GM21390 (cell line): ENCODE measurements around the gene PKP1.

Experiments
- ATAC-seq: cut with Tn5 transposase; IDR thresholded peaks from one replicate; pipeline ENCODE4 v1.9.1; 2021; ENCODE audit not compliant: unreplicated experiment

The PKP1 gene

DNA sequence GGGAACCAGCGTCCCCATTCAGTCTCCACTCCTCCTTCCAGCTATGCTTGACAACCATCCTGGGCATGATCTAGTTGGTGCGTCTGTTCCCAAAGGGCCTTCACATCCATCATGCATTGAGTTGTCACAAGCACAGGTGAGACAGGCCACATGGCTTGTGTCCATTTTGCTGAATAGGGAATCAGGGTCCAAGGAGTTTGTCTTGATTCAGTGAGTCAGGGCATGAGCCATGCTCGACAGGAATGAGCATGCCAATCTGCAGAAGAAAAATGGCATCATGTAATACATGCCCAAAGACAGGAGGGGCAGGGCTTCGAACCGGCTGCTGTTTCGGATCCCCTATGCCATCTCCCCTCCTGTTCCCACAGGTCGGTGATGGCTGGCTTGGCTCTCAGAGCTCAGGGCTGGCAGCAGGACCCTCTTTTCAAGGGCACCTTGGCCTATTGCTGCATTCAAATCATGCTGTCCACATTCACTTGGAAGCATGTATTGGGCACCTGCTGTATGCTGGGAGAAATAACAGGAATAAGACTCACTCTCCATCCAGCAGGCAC, 44.5 kb downstream of the PKP1 start:
- ATAC-seq, result no peak

DNA sequence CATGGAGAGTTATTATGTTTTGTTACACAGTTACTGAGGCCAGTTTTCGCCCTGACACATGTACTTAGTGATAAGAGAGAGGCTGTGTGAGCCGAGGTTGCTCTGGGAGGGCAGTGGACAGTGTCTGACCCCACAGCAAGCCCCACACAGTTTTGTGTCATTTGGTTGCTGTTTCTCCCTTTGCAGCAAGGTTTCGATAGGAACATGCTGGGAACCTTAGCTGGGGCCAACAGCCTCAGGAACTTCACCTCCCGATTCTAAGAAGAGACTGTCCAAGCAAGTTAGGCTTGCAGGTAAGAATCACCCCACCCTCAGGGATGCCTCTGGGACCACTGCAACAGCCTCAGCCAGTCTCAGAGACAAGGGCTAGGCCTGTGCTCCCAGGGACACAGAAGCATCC, 45.3 kb downstream of the PKP1 start:
- no peak for ATAC-seq

DNA sequence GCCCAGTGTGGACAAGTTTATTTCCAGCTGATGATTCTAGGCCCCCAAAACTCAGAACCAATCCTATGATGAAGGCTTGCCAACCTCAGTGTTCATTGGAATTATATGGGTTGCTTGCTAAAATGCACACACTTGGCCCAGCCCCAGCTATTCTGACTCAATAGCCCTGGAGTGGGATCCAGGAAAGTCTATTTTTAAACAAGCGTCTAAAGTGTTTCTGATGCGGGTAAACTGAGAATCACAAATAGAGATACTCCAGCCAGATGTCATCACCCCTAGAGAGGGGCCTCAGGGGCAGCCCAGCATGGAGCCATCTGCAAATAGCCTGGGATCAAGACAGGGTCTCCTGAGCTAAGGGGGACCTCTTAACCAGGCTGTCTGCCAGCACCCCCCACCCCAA, 46.0 kb downstream of the PKP1 start:
- ATAC-seq, result no peak

DNA sequence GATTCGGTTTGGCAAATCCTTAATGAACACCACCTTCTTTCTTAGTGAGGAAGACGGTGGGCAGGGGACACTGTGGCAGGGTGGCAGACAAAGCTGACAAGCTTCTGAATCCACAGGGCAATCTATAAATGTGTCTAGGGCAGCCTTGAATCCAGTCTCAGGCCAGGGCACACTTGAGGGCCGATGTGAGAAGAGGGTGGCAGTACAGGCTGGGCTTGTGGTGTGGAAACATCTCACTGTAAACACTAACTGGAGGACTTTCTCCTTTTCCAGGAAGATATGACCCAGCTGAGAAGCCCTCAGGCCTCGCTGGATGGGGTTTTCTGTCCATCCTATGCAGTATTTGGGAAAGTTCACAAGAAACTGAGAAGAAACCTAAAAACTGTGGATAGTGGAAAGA, 46.5 kb downstream of the PKP1 start:
- no peak for ATAC-seq

DNA sequence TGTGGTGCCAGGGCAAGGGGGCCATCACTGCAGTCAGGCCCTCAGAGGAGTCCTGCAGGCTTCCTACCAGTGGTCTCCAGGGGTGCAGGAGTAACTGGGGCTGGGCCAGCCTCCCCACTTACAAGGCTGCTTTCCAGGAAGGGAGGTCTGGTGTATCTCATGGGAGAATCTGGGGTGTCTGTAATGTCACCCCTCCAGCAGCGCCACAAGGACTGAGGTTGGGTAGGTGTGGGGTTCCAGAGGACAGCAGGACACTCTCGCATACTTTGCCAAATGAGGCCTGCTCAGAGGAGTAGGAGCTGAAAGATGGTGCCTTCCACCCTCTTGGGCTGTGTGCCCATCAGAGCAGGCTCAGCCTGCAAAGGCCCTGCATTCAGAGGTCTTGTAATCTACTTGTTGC, 47.2 kb downstream of the PKP1 start:
- no peak for ATAC-seq

DNA sequence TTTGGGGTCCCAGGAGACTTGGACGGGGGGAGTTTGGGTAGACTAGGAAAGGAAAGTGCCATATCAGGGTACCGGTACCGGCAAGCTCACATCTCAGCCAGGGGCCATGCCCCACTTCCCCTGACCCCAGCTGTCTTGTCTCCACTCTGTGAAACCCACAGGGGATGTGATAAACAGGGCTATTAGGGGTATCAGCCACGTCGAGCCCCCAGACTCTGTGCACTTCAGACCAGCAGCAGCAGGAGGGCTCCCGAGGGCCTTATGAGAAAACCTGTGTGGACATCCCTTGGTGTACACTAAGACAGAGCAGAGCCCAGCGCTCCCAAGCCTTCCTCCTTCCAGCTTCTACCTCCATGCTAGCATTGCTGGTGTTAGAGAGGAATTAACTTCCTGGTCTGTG, 47.9 kb downstream of the PKP1 start:
- ATAC-seq, result no peak

DNA sequence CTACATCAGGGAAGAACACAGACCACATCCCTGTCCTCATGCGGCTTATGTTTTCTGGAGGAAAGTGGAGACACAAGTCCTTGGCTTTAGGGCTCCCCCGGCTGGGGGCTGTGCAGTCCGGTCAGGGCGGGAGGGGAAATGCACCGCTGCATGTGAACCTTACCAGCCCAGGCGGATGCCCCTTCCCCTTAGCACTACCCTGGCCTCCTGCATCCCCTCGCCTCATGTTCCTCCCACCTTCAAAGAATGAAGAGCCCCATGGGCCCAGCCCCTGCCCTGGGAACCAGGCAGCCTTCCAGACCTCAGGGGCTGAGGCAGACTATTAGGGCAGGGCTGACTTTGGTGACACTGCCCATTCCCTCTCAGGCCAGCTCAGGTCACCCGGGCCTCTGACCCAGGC, 48.7 kb downstream of the PKP1 start:
- no peak for ATAC-seq

DNA sequence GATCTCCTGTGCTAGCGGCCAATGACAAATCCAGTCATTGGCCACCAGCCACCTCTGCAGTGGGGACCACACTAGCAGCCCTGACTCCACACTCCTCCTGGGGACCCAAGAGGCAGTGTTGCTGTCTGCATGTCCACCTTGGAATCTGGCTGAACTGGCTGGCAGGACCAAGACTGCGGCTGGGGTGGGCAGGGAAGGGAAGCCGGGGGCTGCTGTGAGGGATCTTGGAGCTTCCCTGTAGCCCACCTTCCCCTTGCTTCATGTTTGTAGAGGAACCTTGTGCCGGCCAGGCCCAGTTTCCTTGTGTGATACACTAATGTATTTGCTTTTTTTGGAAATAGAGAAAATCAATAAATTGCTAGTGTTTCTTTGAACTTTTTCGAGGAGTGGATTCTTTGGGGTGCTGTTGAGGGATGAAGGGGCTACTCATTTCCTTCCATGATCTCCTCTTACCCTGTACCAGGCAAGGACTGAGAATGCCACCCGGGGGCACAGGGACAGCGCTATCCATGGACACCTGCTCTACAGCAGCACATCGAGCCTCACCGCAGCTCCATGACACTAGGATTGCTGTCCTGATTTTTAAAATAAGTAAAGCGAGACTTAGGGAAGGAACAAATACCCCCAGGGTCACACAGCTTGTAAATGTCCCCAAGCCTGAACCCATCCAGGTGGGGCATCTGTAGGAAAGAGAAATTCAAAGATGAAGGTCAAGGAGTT, 49.5 kb downstream of the PKP1 start:
- ATAC-seq, result no peak

DNA sequence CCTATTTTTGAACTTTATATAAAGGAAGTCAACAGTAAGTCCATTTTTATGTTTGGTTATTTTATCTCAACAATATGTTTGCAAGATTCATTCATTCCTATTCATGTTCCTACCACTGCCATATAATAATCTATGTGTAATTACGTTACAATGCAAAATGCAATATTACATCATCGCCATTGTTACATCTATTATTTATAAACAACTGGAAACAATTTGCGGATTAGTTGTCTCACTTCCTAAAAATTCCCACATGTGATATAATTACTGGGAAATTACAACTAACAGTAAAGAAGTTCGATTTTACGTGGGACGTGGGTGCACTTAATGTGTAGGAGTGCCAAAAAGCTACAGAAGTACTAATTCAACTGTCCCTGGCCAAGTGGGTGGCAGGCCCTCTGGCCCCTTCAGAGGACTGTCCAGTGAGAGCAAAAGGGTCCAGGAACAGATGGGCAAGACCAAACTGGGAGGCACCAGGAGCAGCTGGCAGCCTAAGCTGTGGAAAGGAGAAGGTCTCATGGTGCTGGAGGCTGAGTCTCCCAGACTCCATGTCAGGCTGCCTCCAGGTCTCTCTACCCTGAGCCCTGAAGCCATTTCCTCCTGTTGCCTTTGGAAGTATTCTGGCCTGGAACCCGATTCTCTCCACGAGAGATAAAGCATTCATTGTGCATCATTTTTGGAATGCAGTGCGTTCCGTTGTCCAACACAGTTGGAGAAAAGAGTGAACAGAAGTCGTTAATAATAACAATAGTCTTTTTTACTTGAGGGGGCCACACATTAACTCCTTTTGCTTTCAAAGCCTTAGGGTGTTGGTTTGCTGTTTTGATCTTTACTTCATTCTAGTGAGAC, 51.2 kb downstream of the PKP1 start:
- ATAC-seq, result no peak

DNA sequence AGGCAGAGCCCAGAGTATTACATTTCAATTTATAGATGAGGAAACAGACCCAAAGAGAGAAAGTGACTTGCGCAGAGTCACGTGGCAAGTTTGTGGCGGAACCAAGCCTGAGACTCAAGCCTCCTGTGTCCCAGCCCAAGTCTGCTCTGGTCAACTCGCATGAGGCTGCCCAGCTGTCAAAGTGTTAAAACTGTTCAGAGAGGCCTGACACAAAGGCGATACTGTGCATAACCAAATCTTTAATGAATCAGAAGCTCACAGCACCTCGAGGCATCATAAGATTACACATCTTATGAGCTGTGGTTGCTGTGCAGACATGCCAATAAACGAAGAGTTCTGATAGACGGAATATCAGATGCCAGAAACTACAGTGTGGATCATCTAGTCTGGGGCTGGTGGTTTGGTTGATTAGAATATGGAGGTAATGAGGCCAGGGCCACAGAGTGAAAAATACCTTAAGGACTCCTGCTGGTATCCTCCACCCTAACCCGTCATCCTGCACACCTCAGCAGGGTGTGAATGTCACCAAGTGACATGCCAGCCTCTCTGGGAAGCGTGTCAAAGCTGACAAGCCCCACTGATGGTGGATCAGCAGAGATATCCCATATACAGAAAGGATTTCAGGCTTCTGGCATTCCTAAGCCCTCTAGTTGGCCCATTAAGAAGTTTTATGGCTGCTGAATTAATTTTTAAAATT, 52.0 kb downstream of the PKP1 start:
- ATAC-seq, result no peak

DNA sequence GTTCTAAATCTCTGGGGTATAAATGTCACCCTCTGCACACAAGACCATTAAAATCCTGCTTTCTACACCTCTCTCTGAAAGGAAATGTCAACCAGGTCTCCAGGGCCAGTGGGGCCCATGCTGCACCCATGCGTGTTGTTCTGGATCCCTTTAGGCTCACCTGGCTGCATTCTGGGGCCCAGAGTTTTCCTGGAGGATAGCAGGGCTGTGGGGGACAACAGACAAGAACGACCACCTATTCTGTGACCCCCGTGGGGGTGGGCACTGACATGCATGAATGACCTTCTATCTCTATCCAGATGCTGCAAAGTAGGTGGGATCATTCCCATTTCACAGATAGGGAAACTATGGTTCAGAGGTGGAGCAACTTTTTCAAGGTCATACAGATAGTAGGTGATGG, 52.6 kb downstream of the PKP1 start:
- no peak for ATAC-seq

DNA sequence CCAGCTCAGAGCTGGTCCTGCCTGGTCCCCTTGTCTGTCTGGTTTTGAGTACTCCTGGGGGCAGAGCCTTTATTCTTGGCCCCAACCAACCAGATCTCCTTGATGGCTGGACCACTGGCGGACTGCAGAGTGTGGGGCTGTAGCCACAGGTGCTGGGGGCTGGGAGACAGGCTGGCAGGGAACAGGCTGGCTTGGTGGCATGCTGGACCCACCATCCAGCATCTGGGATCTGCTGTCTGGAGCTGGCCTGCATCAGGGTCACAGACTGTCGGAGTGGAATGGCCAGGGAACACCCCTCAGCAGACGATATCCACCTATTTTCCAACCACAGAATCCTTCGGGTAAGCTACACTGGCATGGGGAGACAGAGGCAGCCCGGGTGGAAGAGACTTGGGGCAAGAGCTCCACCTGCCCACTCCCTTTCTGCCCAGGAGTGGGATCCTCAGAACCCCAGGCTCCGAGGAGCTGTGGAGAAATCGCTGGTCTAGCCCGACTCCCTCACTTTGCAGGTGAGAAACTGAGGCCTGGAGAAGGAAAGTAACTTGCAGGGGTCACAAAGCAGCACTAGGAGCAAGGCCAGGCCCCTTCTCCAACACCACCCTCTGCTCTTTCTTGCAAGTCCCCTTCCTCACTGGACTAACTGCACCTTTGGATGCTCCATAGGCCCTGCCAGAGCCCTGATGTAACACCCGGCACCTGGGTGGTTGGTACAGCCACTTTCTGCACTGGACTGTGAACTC, 53.6 kb downstream of the PKP1 start:
- ATAC-seq, result no peak

DNA sequence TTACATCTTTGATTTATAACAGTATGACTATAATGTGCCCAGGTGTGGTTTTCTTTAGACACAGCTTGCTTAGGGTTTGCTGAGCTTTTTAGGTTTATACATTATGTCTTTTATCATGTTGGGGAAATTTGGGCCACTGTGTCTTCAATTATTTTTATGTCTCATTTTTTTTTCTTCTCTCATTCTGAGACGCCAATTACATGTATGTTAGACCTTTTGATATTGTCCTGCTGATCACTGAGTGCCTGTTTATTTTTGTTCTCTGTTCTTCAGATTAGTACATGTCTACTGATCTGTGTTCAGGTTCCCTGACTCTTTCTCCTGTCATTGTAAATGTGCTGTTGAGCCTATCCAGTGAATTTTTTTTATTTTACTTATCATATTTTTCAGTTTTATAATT, 58.1 kb downstream of the PKP1 start:
- ATAC-seq, result no peak

DNA sequence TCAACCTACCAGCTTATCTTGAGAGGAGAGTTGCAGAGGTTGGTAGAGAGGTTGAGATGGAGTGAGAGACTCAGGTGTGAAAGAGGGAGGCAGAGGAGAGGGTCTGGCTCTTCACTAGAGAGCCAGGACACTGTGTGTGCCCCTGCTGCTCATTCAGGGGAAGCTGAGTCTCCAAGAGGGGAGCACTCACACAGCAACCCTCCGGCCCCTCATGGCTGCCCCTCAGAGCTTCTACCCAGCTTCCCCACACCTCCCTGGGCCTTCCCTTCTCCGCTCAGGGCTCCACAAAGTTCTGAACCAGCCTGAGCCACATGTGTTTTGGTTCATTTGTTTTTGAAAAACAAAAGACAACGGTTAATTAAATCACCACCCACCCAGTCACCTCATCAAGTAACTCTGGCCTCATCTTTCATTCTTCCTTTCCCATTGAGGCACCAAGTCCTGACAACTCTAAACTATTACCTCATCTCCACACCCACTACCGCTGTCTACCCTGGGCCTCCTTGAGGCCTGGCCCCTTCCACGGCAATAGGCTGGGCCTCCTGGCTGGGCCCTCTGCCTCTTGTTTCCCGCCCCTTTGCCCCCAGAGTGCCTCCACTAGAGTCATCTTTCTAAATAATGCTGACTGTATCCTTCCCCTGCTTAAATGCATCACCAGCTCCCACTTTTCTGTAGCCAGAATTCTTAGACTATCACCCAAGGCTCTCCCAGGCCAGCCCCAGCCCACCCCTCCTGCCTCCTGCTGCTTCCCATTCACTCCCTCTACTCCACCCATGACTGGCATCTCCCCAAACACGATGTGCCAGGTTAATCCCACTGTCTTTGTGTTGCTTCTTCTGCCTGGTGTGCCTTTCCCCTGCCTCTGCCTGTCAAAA, 61.1 kb downstream of the PKP1 start:
- ATAC-seq, result no peak

DNA sequence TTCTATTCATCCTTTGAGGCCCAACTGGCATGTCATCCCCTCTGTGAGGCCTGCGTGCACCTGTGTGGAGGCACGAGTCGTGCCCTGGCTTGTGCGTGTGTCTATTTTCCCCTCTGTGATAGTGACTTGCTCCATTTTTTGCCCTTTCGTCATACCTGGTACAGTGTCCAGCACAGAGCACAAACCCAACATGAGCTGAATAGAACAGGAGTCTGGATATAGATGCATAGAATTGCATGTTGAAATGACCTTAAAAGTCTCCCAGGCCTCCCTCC, 61.7 kb downstream of the PKP1 start:
- no peak for ATAC-seq

DNA sequence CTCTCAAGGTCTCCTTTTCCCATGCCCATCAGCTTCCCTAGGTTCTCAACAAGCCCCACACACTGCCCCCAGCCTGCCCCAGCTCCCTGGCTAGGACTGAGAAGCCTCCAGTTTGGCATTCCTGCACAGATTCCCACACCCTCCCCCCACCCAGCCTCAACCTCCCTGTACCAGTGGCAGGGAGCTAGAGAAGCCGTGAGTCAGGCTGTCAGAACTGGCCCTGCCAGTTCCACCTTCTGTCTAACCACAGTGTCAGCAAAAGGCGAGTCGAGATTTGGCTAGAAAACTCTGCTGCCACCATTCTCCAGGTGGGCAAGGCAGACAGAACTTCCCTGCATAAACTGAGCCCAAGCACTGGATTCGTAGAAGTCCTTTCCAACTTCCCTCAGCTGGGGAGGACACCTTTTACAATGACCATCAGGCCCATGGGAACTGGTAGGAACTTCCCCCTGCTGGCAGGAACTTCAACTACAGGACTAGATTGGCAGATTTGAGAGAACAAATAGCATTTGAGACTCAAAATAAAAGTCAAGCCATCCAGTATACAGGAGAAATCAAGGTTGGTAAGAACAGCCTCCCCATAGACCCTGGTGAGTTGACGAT, 63.1 kb downstream of the PKP1 start:
- no peak for ATAC-seq

DNA sequence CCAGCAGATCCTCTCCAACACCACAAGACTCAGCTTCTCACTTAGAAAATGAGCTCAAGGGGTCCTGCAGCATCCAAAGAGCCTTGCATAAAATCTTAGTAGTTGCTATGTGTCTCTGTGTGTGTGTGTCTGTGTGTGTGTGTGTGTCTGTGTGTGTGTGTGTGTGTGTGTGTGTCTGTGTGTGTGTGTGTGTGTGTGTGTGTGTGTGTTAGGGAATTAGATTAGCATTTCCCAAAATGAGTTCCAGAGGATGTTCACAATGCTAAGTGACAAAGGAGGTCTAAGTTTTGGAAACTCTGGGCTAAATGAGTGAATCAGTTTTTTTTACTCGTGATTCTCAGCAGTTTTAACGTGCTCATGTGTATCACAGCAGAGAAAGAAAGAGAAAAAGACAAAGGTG, 63.7 kb downstream of the PKP1 start:
- no peak for ATAC-seq

DNA sequence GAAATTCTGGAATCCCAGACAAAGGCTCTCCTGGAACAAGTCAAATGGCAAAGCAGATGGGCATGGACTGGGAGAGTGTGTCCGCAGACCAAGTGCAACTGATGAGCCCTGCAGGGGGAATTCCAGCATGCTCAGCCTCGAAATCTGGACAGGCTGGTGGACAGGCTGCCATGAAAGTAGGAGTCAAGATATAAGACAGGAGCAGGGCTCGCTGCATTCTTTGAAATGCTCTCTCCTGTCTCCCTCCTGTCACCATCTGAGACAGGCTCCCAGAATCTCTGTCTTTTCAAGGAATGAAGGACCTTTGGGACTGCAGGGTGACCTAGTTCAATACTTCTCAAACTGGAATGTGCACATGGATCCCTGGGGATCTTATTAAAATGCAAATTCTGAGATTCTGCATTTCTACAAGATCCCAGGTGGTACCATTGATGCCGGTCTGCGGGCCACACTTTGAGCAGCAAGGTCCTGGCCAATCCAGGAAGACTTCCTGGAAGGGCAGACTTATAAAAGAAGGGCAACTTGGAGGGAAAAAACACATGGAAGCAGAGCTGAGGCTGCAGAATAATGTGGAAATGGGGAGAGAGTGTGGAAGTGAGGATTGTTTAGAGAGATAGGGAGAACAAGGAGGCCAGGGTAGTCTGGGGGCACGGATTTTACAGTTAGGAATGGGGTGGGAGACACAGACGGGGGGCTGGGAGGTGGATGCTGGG, 64.3 kb downstream of the PKP1 start:
- no peak for ATAC-seq

DNA sequence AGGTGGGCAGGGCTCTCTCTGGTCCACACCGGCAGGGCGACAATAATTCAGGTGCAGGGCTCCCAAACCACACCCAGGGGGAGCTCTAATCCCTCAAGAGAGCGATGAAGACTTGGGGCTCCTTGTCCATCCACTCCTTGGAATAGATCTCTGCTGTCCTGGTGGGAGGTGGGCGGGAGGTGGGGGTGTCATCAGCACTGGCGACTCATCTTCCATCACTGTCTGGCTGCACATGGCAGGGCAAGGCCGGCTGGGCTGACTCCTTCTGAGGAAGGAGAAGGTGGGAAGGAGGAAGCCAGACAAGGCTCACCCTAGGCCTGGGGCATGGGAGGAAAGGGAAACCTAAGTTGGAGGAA, 64.9 kb downstream of the PKP1 start:
- no peak for ATAC-seq
